ENCODE results near the gene ZBED5. TPM values are rescaled to one million over a fixed set of nuclear protein-coding genes. Genes with fewer than 3 reads are reported as not detected.
A peak's percentile ranks its signal among the peaks of the same experiment; 100 is the strongest.

ZBED5 gene
- total RNA-seq, 2 experiments from 2014 or later, result 35.7 to 36.7 TPM

GRCh38 chr11:10881892-10882291 is 24.0 kb upstream of the ZBED5 start:
- no peak for DNase-seq
- intact Hi-C loops (cut with micrococcal nuclease), result no loop called here
- Mint-ChIP-seq H3K27me3 (no peaks in the 10 kb centered on the region), H3K27ac (no peak overlapping the region), H3K36me3 (ENCODE audit: low read depth) (no peaks in the 10 kb centered on the region), H3K9me3 (no peaks in the 10 kb centered on the region), H3K4me1 (ENCODE audit: low read depth) (peaks cover 9% of the 10 kb centered on the region), H3K4me3 (no peak overlapping the region)
- TF ChIP-seq CTCF (IDR thresholded peaks at IDR 0.05), result no peak
- CTCF ChIA-PET, result no interaction called here
- ATAC-seq, result no peak
- POLR2A ChIA-PET, result interaction anchor here (4.5 kb wide), 1 partner anchor 73 kb away, joined by 24 read pairs; the partner anchor contains the start of gene EIF4G2

GRCh38 chr11:10878408-10879214 is 20.8 kb upstream of the ZBED5 start:
- peaks cover 3% of the 10 kb centered on the region for H3K36me3 Mint-ChIP-seq (ENCODE audit: low read depth)
- H3K9me3 Mint-ChIP-seq, result peaks cover under 1% of the 10 kb centered on the region
- ChIA-PET CTCF (interaction anchor here (0.7 to 3.0 kb wide), 26 partner anchors 9 to 1242 kb away, joined by 3 to 29 read pairs (median 6); partner anchors contain the start of genes EIF4G2 and ZBED5), POLR2A (interaction anchor here (0.7 to 4.5 kb wide), 4 partner anchors 13 to 1347 kb away, joined by 3 to 24 read pairs (median 10); partner anchors contain the start of genes EIF4G2 and ZBED5)
- H3K4me3 Mint-ChIP-seq, result no peak overlapping the region
- peaks cover 9% of the 10 kb centered on the region for H3K4me1 Mint-ChIP-seq (ENCODE audit: low read depth)
- intact Hi-C loops (cut with micrococcal nuclease), result no loop called here
- no peaks in the 10 kb centered on the region for H3K27me3 Mint-ChIP-seq
- peak; percentile 74 for ATAC-seq
- peak; percentile 75 for TF ChIP-seq CTCF (IDR thresholded peaks at IDR 0.05)
- DNase-seq, result no peak
- no peak overlapping the region for H3K27ac Mint-ChIP-seq

GRCh38 chr11:10876158-10876557 is 18.3 kb upstream of the ZBED5 start:
- no peak for ATAC-seq
- no peak overlapping the region for H3K27ac Mint-ChIP-seq
- ChIA-PET POLR2A (no interaction called here), CTCF (no interaction called here)
- TF ChIP-seq CTCF (IDR thresholded peaks at IDR 0.05), result no peak
- H3K4me3 Mint-ChIP-seq, result no peak overlapping the region
- H3K4me1 Mint-ChIP-seq (ENCODE audit: low read depth), result peaks cover 12% of the 10 kb centered on the region
- no peaks in the 10 kb centered on the region for H3K27me3 Mint-ChIP-seq
- peaks cover 23% of the 10 kb centered on the region for H3K36me3 Mint-ChIP-seq (ENCODE audit: low read depth)
- no peak for DNase-seq
- H3K9me3 Mint-ChIP-seq, result peaks cover 19% of the 10 kb centered on the region
- intact Hi-C loops (cut with micrococcal nuclease), result no loop called here

GRCh38 chr11:10875430-10876021 is 17.7 kb upstream of the ZBED5 start:
- Mint-ChIP-seq H3K9me3 (peaks cover 21% of the 10 kb centered on the region), H3K27me3 (no peaks in the 10 kb centered on the region), H3K4me3 (no peak overlapping the region), H3K36me3 (ENCODE audit: low read depth) (peaks cover 25% of the 10 kb centered on the region), H3K4me1 (ENCODE audit: low read depth) (peaks cover 14% of the 10 kb centered on the region), H3K27ac (no peak overlapping the region)
- DNase-seq (no peak), ATAC-seq (no peak)
- CTCF ChIA-PET, result no interaction called here
- POLR2A ChIA-PET, result interaction anchor here (0.6 to 0.7 kb wide), 2 partner anchors 11 to 18 kb away, joined by 3 read pairs; partner anchors contain the start of gene ZBED5
- TF ChIP-seq CTCF (IDR thresholded peaks at IDR 0.05), result no peak
- intact Hi-C loops (cut with micrococcal nuclease), result no loop called here

- TF ChIP-seq CTCF (IDR thresholded peaks at IDR 0.05), result no peak
- Mint-ChIP-seq H3K27me3 (no peaks in the 10 kb centered on the region), H3K36me3 (ENCODE audit: low read depth) (peaks cover 28% of the 10 kb centered on the region), H3K27ac (no peak overlapping the region), H3K9me3 (peaks cover 21% of the 10 kb centered on the region), H3K4me3 (no peak overlapping the region), H3K4me1 (ENCODE audit: low read depth) (peaks cover 10% of the 10 kb centered on the region)
- CTCF ChIA-PET, result no interaction called here
- POLR2A ChIA-PET, result no interaction called here
- intact Hi-C loops (cut with micrococcal nuclease), result no loop called here
- no peak for ATAC-seq
- DNase-seq, result no peak
These were observed 14.2 kb upstream of the ZBED5 start for GRCh38 chr11:10872097-10872496.
